HG02970 (cell line): ENCODE data around the gene EPN3.

Experiments used
- ATAC-seq: cut with Tn5 transposase; IDR thresholded peaks from one replicate; pipeline ENCODE4 v1.9.1; 2021; ENCODE audit warnings: mild to moderate bottlenecking, moderate library complexity, moderate number of reproducible peaks; ENCODE audit not compliant: unreplicated experiment, low FRiP score

Gene EPN3

GRCh38 chr17:50508573-50509460 lies 23.7 kb upstream of the EPN3 start:
- no peak for ATAC-seq

DNA sequence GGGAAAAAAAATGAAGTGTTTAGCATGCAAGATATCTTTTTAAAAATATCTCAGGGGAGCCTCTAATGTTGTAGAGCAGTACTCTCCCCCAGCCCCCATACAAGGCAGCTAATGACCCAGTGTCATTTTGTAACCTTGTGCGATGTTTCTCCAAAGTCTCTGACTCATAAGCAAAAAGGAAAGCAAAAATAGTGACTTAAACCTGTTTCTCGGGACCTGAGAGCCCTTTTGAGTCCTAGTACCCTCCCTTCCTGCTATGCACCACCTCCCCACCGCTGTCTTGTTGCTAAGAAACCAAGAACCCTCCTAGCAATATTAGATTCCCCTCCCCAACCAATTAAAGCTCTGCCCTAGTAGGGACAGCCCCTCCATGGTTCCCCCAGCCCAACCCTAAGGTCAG lies 21.5 kb upstream of the EPN3 start:
- peak; percentile 69 for ATAC-seq

DNA sequence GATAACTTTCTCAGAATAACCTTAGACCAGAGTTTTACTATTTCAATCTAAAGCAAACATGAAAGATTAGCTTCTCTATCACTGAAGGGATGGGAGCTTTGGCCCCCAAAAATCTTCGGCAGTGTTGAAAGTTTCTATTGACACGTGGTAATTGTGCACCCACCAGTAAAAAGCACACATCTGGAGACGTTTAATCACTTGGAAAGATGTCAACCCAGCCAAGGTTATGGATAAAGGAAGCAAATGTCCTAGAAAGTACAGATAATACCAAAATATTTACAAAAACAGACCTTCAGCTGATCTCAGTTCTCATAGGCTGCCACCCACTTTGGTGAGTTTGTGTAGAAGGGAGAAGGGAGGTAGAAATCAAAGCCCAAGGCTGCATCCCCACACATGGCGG lies 19.0 kb upstream of the EPN3 start:
- no peak for ATAC-seq

GRCh38 chr17:50514388-50514787 lies 18.1 kb upstream of the EPN3 start:
- ATAC-seq: no peak

DNA sequence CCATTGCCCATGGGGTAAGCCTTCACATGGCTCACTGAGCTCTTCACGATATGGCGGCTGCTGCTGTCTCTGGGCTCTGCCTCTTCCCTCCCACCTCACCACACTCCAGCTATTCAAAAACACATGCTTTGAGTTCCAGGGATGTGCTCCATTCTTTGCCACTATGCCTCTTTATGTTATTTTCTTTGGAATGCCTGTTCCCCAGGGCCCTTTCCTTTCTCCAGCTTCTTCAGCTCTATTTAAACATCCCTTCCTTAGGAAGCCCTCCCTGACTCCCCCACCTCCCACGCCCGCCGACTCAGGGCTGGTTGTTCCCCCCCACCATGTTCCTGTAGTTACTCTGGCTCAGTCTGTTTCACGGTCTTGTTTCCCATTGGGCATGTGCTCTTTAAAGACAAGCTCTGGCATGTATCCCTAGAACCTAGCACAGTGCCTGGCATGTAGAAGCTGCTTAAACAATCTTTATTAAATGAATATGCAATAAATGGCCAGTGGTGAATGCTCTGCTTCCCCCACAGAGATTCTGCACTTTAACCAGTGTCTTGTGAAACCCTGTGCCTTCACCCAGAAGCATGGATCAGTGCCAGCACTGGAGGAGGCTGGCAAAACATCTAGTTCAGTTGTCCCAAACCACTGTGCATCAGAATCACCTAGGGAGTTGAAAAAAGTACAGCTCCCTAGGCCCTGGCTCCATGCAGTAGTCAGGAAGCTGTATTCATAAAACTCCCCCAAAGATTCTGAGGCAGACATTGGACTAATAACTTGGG lies 17.4 kb upstream of the EPN3 start:
- ATAC-seq: no peak

GRCh38 chr17:50517011-50517410 lies 15.5 kb upstream of the EPN3 start:
- ATAC-seq: no peak

- no peak for ATAC-seq
Observed at GRCh38 chr17:50517504-50518383, 14.8 kb upstream of the EPN3 start.

- ATAC-seq: no peak
Observed at GRCh38 chr17:50518384-50519023, 14.0 kb upstream of the EPN3 start.

- no peak for ATAC-seq
Observed at GRCh38 chr17:50519141-50519834, 13.2 kb upstream of the EPN3 start.

DNA sequence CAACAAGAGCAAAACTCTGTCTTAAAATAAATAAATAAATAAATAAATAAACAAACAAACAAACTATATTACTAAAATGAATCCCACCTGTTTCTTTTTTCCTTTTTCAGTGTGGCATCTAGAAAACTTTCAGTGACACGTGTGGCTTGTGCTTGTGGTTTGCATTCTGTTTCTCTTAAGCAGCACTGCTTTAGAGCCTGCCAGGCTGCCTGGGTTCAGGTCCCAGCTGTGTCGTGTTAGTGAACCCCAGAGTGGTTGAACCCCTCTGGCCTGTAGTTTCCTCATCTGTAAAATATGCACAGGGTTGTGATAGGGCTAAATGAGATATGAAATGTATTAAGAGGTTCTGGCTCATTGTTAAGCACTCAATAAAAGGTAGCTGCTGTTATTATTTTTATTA lies 12.1 kb upstream of the EPN3 start:
- no peak for ATAC-seq

DNA sequence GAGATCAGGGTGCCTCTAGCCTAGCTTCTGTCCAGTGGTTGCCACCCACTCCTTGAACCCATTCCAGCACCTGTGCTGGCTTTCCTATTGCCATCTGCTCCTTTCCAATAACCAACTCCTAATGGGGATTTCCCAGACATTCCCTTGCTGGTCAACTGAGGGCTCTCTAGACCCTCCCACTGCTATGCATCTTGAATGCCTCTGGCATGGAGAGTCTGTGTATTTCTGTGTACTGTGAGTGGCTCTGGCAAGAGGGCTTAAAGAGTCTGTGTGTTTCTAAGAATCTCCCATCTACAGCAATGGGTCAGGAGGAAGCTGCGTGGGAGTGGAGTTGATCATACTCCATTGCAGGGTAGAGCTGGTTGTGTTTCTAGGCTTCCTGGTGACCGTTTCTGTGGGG lies 11.0 kb upstream of the EPN3 start:
- no peak for ATAC-seq

- ATAC-seq: no peak
Observed at GRCh38 chr17:50522766-50523165, 9.8 kb upstream of the EPN3 start.

DNA sequence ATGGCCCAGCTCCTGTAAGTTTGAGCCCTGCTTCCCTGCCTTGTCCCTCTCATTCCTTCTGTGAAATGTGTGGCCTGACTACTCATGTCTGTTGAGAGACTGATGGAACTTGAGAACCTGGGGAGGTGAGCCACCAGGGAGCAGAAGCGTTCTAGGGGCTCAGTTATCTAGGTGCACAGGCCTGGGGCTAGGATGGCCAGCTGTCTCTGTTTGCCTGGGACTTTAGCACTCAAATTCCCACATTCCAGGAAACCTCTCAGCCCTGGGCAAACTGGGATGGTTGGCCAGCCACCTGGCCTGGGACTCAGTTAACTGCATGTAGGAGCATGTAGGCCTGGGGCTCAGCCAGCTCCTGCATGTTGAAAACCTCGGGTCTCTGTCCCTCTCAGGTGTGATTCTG lies 9.3 kb upstream of the EPN3 start:
- no peak for ATAC-seq

GRCh38 chr17:50524838-50525237 lies 7.7 kb upstream of the EPN3 start:
- ATAC-seq: no peak

GRCh38 chr17:50527155-50527762 lies 5.3 kb upstream of the EPN3 start:
- no peak for ATAC-seq

DNA sequence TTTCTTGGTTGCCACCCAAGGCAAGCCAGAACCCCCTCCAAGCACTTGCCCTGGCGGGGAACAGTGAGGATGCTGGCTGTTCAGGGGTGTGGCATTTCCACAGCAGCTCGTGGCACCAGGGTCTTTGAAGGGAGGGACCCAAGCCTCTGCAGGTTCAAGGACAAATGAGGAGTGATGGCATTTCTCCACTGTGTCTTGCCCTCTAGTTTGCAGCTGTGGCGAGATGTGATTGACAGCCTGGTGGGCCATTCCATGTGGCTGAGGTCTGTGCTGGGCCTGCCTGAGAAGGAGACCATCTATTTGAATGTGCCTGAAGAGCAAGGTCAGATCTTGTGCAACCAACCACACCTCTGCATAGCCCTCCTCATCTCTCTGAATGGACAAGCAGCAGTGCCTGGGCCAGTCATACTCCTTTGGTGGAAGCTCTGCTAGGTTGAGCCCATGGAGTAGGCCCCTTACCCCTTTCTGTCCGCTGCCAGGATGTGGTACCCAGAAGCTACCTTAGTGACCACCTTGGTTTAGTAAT lies 4.5 kb upstream of the EPN3 start:
- ATAC-seq: no peak

DNA sequence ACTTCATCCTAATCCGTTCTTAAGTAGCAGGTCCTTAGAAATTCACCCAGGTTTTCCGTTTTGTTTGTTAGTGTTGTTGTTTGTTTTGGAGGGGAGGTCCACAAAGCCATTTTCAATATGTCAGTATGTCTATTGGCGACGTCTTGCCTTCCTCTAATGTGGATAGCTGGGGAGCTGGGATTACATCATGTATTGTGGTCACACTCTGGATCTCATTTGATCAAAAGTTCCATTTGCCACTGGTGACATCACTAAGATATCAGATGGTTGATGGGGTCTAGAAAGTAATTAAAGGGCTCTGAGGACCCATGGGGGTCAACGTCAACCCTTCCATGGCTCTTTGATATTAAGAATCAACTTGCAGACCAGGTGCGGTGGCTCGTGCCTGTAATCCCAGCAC lies 2.7 kb upstream of the EPN3 start:
- no peak for ATAC-seq

- no peak for ATAC-seq
Observed at GRCh38 chr17:50531428-50532025, 1.0 kb upstream of the EPN3 start.

DNA sequence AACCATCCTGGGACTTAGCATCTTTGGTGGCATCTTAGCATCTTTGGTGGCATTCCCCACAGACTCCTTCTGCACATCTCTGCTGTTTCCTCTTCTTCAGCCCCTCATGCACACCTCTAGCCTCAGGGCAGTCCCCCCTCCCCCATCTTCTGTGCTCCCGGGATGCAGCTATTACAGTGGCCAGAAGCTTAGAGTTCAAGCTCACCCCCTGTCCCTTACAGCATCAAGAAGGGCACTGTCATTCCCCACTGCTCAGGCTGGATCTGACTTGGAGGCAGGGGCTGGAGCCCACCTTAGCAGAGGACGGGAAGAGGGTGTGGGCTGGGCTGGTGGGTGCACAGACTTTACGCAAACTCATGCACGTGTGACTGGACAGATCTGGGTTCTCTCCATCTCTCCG lies 650 bp downstream of the EPN3 start:
- no peak for ATAC-seq
